C4-2B (cell line): ENCODE data around the gene KCNIP1.

Source experiments
- CTCF ChIP-seq: fragments of 450-650 bp; conservative IDR thresholded peaks from 2 replicates; pipeline ENCODE4 v1.5.1; 2017; ENCODE audit warnings: mild to moderate bottlenecking
- ZFX ChIP-seq: fragments of 450-650 bp; IDR thresholded peaks from 2 replicates; pipeline ENCODE4 v1.6.1; 2017

- no peak for TF ChIP-seq CTCF
- no peak for TF ChIP-seq ZFX
These were observed 236.9 kb downstream of the KCNIP1 start for GRCh38 chr5:170740551-170741205.
